Renal cortical epithelial cell (primary cell): ENCODE data around the gene GNB2. TPM values are rescaled to one million over a fixed set of nuclear protein-coding genes. Genes with fewer than 3 reads are reported as not detected.

Source experiments
- DNase-seq: peaks from one replicate; pipeline ENCODE4 v3.0.0-alpha.2; 2011; ENCODE audit warnings: low read depth
- total RNA-seq: library from RNA; depleted of rRNA; stranded (reverse); fragments of >200 nt; gene quantifications from 2 replicates; pipeline ENCODE4 v1.2.3, GENCODE V29; 2014

GNB2 gene
- total RNA-seq, 1 donor from 2014 or later: 162 TPM

DNA sequence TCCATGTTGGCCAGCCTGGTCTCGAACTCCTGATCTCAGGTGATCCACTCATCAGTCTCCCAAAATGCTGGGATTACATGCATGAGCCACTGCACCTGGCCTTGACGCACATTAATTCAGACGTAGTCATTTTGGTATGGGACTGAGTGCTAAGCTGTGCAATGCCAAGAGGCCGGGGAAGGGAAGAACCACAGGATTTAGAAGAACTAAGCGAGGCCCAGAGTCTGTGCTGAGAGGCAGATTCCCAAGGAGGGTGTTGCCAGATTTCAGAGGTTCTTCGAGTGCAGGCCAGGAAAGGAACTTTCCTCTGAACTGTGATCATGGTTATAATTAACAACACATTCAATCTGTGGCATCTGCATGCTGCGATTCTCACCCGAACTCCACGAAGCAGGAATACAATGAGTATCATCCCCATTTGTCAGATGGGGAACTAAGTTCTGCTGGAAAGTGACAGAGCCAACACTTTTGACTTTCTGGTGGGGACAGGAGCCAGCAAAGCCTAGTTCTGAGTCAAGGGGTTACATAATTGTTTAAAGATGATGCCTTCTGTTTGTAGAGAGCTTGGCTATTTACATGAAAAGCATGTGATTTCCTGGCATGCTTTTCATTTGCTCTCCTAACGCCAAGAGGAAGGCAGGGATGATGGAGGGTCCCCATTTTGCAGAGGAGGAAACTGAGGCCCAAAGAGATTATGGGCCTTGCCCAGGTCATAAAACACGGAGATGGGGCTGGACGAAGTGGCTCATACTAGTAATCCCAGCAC, 53.6 kb downstream of the GNB2 start:
- no peak for DNase-seq

DNA sequence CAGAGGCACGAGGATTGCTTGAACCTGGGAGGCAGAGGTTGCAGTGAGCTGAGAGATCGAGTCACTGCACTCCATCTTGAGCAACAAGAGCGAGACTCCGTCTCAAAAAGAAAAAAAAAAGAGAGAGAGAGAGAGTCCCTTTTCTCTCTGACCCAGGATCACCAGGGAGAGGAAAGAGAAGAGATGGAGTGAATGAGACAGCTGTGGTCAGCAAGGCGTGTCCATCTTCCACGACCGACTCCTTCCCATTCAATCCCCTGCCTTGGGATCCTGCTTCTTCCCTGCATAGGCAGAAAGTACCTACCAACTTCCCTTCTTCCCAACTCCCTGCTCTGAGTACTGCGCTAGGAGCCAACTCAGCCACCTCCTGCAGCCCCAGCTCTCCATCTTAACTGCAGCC, 54.7 kb downstream of the GNB2 start:
- DNase-seq: no peak

Other genes starting within 250 kb of the GNB2 start
- gene ZCWPW1, start 245.0 kb upstream of the GNB2 start, total RNA-seq: 0.17 and 2.8 TPM in 2 replicates
- gene MEPCE, start 243.9 kb upstream of the GNB2 start, total RNA-seq: 18.2 and 28.2 TPM in 2 replicates
- gene PPP1R35, start 237.2 kb upstream of the GNB2 start, total RNA-seq: 13.1 and 29.7 TPM in 2 replicates
- not detected in 2 replicates for gene SPACDR, start 209.5 kb upstream of the GNB2 start, total RNA-seq
- gene TSC22D4, start 194.5 kb upstream of the GNB2 start, total RNA-seq: 14.6 and 25.2 TPM in 2 replicates
- gene NYAP1, start 189.8 kb upstream of the GNB2 start, total RNA-seq: 0.20 TPM in 1 of 2 replicates, not detected in the other
- 4.2 and 8.2 TPM in 2 replicates for gene AGFG2, start 134.5 kb upstream of the GNB2 start, total RNA-seq
- gene SAP25, start 99.8 kb upstream of the GNB2 start, total RNA-seq: not detected in 2 replicates
- gene LRCH4, start 87.6 kb upstream of the GNB2 start, total RNA-seq: 5.0 and 10.6 TPM in 2 replicates
- gene FBXO24, start 87.4 kb upstream of the GNB2 start, total RNA-seq: 0.35 TPM in 1 of 2 replicates, not detected in the other
- 1.9 and 2.3 TPM in 2 replicates for gene PCOLCE, start 71.4 kb upstream of the GNB2 start, total RNA-seq
- gene MOSPD3, start 61.2 kb upstream of the GNB2 start, total RNA-seq: 10.2 and 12.9 TPM in 2 replicates
- 0.35 and 1.0 TPM in 2 replicates for gene TFR2, start 32.2 kb upstream of the GNB2 start, total RNA-seq
- gene ACTL6B, start 17.3 kb upstream of the GNB2 start, total RNA-seq: not detected in 2 replicates
- 7.3 and 26.1 TPM in 2 replicates for gene GIGYF1, start 20.5 kb downstream of the GNB2 start, total RNA-seq
- 21.1 and 63.4 TPM in 2 replicates for gene POP7, start 32.4 kb downstream of the GNB2 start, total RNA-seq
- gene EPO, start 46.7 kb downstream of the GNB2 start, total RNA-seq: not detected in 2 replicates
- not detected in 2 replicates for gene ZAN, start 59.9 kb downstream of the GNB2 start, total RNA-seq
- 80.9 and 141 TPM in 2 replicates for gene EPHB4, start 153.8 kb downstream of the GNB2 start, total RNA-seq
- gene SLC12A9, start 179.0 kb downstream of the GNB2 start, total RNA-seq: 13.8 and 25.5 TPM in 2 replicates
- 87.9 and 95.2 TPM in 2 replicates for gene TRIP6, start 193.6 kb downstream of the GNB2 start, total RNA-seq
- gene SRRT, start 201.4 kb downstream of the GNB2 start, total RNA-seq: 32.8 and 51.7 TPM in 2 replicates
- gene UFSP1, start 216.0 kb downstream of the GNB2 start, total RNA-seq: 2.1 and 5.2 TPM in 2 replicates
- 0.94 and 1.2 TPM in 2 replicates for gene ACHE, start 222.1 kb downstream of the GNB2 start, total RNA-seq